ENCODE data around the gene MYL7. TPM values are rescaled to one million over a fixed set of nuclear protein-coding genes. Genes with fewer than 3 reads are reported as not detected.

MYL7 gene
- total RNA-seq, 1 donor from 2014 or later: not detected

DNA sequence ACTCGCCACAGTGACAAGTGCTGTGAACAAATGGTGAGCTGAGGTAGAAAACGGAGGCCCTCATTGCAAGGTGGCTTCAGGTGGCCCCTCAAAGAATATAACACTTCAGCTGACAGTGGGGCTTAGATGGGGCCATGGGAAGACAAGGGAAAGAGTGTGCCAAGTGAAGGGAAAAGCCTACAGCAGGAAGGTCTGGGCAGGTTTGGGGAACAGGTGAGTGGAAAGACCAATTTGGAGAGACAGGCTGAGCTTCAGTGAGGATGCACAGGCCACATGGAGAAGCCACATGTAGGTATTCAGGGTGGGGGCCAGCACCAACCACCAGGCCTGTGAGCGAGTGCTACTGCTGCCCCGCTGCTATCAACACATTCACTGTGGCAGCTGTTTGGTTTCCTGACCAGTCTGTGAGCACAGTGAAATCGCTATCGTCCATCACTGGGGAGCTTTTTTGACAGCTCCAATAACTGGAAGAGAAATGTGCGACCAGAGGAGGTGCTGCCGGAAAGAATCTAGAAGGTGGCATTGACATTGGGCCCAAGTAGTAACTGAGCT, 21.2 kb downstream of the MYL7 start:
- DNase-seq (ENCODE audit: low spot score) (no peak), ATAC-seq (no peak)
- intact Hi-C loops (cut with DNase I): no loop called here

DNA sequence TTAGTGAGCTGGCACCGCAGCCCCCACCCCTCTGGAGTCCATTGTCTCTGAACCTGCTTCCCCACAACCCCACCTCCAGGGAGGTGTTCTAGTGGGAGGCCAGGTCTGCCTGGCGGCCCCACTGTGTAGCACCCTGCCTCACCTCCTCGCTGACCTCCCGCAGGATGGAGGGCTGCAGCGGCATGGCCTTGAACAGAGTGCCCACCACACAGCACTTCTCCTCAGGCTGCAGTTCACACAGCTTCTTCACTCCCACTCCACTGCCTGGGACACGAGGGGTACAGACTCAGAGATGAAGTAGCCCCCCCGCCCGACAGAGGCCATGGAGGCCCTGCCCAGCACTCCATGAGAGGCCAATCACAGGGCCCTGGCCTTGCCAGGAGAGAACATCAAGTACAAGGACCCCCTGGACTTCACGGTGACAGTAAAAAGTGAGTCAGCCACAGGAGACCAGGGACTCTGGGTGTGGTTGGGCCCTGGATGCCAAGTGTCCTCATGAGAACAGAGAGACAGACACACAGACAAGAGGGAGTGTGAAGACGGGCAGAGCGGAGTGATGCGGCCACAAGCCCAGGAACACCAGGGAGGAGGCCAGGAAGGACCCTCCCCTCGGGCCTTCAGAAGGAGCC, 23.2 kb downstream of the MYL7 start:
- ATAC-seq: no peak
- intact Hi-C loops (cut with DNase I): no loop called here
- no peak for DNase-seq (ENCODE audit: low spot score)

DNA sequence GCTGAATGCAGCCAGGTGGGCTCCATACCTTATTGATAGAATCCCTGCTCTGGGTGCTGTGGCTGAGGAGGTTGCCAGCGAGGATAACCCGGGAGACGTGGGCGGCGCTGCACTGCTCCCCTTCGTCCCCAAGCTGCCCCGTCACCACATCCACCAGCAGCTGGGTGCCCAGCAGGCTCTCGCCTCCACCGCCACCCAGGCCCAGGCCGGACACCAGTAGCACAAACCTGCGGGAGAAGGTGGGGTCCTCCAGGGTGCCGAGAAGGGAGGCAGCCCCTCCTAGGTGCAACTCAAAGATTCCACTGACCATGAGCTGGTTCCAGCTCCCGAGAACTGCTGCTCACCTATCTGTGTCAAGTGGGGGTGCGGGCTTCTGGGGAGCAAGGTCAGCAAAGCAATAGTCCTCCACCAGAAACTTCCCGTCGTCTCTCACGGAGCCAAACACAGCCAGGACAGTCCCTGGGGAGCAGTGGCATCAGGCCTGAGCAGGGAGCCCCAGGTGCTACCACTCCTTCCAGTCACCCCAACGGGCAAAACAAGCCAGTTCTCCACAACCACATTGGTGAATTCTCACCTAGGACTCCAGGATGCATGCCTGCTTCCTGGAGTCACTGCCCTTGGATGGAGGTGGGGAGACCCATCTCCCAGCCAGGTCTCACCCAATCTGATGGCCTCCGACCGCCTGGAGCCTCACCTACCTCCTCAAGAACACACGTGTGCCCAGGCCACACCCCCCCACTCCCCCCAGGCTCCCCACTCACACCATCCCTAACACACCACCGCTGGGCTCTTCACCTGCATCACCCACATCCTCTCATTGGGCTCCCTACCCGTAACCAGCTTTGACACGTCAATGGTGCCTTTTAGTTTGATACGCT, 24.1 kb downstream of the MYL7 start:
- DNase-seq (ENCODE audit: low spot score) (no peak), ATAC-seq (no peak)
- intact Hi-C loops (cut with DNase I): no loop called here

DNA sequence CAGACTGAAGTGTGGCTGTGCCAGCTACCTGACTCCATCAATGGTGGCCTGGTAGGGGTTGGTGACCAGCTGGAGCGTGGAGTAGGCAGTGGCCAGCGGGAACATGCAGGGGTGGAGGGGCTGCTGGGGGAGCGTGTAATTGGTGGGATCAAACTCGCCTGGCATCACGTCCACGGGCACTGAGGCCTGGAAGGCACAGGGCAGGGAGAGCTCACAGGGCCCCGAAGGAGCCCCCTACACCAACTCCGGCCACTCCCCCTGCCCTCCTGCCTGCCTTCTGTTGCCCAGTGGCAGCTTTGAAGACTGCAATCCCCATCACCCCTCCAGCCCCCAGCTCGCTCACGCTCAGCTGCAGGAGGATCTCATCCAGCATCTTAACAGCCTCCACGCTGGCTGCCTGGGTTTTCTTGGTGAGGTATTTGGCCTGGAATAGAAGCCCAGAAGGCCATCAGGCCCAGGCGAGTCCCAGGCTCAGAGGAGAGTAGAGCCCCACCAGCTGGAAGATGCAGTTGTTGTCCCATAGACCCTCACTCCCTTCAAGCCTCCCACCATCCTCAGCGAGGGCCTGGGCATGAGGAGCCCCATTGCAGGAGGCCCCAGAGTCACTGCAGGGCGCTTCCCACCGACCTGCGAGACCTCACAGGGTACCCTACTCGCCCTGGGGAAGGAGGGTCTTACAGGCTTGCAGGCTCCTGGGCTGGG, 24.9 kb downstream of the MYL7 start:
- ATAC-seq: no peak
- intact Hi-C loops (cut with DNase I): no loop called here
- no peak for DNase-seq (ENCODE audit: low spot score)

DNA sequence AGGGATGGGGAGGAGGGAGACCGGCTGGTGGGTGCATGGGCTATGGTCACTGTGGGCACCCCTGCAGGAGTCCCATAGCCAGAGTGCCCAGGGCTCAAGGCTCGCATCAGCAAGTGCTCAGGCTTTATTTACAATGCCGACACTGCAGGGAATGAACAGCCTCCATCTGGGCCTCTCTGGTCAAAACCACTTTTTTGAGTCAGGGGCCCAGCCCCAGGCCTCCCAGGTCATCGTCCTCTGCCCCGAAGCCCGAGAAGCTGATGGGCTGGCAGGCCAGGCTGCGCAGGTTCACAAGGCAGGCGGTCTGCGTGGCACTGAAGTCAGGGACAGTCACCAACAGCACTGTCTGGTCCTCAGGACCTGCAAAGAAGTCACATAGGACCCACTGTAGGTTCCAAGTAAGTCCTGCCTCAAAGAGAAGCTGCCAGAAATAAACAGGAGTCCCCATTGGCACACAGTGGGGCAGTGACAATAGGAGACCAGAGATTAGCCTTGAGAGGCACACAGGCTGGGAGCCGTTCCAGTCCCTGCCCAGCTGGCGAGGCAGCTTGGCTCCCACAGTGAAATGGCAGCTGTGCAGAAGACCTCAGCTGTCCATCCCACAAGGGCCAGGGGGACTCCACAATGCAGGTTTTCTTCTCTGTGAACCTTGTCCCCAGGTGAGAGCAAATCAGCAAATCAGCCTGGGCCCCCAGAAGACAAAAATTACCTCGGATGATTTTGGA, 26.4 kb downstream of the MYL7 start:
- DNase-seq (ENCODE audit: low spot score) (no peak), ATAC-seq (no peak)
- intact Hi-C loops (cut with DNase I): no loop called here

DNA sequence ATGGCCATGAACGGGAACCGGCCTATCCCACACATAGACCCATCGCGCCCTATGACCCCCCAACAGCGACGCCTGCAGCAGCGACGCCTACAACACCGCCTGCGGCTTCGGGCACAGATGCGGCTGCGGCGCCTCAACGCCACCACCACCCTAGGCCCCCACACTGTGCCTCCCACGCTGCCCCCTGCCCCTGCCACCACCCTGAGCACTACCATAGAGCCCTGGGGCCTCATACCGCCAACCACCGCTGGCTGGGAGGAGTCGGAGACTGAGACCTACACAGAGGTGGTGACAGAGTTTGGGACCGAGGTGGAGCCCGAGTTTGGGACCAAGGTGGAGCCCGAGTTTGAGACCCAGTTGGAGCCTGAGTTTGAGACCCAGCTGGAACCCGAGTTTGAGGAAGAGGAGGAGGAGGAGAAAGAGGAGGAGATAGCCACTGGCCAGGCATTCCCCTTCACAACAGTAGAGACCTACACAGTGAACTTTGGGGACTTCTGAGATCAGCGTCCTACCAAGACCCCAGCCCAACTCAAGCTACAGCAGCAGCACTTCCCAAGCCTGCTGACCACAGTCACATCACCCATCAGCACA, 27.3 kb downstream of the MYL7 start:
- intact Hi-C loops (cut with DNase I): no loop called here
- ATAC-seq: no peak
- no peak for DNase-seq (ENCODE audit: low spot score)

DNA sequence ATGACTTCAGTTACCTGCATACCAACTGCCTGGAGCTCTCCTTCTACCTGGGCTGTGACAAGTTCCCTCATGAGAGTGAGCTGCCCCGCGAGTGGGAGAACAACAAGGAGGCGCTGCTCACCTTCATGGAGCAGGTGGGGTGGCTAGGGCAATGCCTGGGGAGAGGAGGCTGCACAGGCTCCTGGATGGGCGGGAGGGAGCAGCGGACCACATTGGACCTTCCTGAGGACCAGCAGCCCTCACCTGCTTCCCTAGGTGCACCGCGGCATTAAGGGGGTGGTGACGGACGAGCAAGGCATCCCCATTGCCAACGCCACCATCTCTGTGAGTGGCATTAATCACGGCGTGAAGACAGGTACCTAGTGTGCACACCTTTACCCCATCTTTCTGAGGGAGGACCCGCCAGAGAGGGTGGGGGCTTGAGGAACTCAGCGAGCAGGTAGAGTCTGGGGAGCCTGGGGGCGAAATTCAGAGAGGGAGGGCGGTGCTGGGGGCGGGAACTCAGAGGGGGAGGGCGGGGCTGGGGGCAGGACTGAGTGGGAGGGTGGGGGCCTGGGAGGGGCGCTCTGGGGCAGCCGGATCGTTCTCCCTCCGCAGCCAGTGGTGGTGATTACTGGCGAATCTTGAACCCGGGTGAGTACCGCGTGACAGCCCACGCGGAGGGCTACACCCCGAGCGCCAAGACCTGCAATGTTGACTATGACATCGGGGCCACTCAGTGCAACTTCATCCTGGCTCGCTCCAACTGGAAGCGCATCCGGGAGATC, 28.0 kb downstream of the MYL7 start:
- no peak for DNase-seq (ENCODE audit: low spot score)
- ATAC-seq: peak; percentile 2
- intact Hi-C loops (cut with DNase I): no loop called here

DNA sequence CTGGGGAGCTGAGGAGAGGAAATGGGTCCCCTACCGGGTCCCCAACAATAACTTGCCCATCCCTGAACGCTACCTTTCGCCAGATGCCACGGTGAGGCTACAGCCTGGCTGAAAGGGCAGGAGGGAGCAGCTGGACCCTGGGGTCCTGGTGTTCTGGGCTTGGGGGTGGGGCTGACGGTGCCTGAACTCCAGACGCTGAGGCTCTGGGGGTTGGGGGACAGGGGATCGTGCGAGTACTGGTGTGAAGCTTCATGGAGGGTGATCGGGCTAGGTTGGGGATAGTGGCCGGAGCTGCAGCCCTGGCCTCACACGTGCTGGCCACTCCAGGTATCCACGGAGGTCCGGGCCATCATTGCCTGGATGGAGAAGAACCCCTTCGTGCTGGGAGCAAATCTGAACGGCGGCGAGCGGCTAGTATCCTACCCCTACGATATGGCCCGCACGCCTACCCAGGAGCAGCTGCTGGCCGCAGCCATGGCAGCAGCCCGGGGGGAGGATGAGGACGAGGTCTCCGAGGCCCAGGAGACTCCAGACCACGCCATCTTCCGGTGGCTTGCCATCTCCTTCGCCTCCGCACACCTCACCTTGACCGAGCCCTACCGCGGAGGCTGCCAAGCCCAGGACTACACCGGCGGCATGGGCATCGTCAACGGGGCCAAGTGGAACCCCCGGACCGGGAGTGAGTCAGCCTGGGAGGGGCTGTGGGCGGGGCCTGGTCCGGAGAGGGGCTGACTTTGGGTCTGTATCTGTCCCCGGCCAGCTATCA, 28.7 kb downstream of the MYL7 start:
- DNase-seq (ENCODE audit: low spot score) (no peak), ATAC-seq (no peak)
- intact Hi-C loops (cut with DNase I): no loop called here

DNA sequence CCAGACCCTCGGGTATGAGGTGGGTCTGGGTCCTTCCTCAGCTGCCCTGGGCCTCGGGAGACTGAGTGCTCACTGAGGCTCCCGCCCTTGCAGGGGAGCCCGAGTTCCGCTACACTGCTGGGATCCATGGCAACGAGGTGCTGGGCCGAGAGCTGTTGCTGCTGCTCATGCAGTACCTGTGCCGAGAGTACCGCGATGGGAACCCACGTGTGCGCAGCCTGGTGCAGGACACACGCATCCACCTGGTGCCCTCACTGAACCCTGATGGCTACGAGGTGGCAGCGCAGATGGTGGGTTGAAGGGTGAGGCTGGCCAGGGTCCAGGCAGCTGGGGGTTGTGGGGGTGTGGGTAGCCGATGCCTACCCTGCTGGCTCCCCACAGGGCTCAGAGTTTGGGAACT, 29.4 kb downstream of the MYL7 start:
- intact Hi-C loops (cut with DNase I): no loop called here
- no peak for DNase-seq (ENCODE audit: low spot score)
- ATAC-seq: no peak

DNA sequence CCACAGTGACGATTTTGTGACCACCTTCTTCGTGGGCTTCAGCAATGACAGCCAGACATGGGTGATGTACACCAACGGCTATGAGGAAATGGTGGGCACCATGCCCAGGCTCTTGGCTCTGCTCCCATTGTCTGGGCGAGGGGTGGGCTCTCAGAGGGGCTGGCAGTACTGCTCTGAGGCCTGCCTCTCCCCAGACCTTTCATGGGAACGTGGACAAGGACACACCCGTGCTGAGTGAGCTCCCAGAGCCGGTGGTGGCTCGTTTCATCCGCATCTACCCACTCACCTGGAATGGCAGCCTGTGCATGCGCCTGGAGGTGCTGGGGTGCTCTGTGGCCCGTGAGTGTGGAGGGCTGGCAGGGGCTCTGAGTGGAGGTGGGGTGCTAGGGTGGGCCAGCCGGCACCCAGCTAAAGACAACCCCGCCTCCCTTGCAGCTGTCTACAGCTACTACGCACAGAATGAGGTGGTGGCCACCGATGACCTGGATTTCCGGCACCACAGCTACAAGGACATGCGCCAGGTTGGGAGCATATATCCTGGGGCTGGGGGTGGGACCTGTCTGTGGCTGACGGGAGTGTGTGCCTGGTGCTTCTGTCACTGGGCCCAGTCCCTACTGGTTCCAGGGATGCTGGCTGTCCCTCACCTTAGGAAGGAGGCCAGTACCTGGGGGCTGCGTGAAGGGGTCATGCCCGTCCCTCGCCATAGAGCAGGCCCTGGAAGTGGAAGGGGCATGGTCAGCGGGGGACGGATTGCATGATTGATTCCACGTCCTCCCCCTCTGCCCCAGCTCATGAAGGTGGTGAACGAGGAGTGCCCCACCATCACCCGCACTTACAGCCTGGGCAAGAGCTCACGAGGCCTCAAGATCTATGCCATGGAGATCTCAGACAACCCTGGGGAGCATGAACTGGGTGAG, 30.2 kb downstream of the MYL7 start:
- ATAC-seq: no peak
- DNase-seq (ENCODE audit: low spot score): no peak
- intact Hi-C loops (cut with DNase I): no loop called here

DNA sequence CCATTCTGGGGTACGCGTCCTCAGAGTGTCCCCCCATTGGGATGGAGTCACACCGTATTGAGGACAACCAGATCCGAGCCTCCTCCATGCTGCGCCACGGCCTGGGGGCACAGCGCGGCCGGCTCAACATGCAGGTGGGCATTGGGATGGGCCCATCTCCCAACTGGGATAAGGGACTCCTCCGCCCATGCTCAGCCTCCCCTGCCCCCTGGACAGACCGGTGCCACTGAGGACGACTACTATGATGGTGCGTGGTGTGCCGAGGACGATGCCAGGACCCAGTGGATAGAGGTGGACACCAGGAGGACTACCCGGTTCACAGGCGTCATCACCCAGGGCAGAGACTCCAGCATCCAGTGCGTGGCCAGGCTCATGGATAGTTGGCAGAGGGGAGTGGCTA, 31.1 kb downstream of the MYL7 start:
- DNase-seq (ENCODE audit: low spot score) (no peak), ATAC-seq (no peak)
- intact Hi-C loops (cut with DNase I): no loop called here

DNA sequence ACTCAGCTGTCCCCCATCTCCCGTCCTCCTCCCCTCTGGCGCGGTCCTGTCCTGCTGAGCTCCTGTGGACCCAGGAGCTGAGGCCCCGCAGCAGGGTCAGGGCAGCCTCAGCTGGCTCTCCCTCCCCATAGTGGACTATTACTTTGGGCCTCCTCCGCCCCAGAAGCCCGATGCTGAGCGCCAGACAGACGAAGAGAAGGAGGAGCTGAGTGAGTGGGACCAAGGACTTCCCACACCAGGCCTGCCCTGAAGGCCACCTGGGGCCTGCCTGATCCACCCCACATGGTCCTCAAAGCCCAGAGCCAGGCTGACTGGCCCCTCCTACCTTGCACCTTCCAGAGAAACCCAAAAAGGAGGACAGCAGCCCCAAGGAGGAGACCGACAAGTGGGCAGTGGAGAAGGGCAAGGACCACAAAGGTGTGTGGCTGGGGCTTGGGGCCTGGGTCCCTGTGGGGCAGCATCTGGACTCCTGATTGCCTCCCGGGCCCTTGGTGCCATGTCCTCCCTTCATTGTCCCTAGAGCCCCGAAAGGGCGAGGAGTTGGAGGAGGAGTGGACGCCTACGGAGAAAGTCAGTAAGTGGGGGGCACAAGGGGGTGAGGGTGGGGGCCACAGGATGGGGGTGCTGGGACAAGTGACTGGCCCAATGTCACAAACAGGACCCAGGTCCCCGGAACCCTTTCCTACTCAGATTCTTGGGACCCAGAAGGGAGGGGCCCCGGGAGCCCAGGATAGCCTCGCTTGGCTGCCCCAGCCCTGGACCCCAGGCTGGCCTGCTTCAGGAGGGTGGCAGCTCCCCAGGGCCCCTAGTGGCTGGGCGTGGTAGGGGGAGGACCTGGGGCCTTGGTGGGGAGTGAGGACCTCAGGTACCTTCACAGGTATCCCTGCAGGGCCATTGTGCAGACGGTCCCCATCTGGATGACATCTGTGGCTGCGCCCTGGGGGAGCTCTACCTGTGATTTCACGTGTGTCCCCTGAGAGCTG, 32.1 kb downstream of the MYL7 start:
- DNase-seq (ENCODE audit: low spot score) (no peak), ATAC-seq (no peak)
- intact Hi-C loops (cut with DNase I): no loop called here

DNA sequence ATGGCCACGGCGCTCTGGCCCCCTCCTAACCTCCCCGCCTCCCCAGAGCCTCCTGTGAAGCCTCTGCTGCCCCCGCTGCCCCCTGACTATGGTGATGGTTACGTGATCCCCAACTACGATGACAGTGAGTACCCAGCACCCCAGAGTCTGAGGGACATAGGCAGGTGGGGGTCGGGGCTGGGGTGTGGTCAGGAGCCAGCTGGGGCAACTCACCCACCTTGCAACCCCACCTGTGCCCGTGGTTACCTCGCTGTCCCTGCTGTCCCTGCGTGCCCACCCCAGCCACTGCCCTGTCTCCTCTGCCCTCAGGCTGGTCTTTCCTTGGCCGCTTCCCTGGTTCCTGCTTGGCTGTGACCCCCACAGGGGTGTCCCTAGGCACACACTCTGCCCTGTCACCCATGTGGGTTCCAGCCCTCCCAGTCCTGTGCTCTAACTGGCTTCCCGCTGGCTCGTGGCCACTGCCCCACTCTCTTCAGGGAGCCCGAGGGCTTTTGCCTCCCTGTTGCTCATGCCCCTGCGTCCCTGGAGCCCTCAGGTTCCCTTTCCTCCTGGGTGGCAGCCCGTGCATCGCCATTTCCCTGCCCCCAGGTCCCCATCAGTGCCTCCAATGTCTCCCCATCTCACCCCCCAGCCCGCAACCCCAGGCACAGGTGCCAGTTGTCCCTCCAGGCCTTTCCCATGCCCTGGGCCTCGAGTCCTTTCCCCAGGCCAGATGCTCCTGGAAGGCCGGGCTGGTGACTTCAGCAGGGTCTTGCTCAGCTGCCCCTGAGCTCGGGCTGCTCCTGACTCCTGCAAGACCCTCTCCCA, 33.0 kb downstream of the MYL7 start:
- ATAC-seq (no peak), DNase-seq (ENCODE audit: low spot score) (no peak)
- intact Hi-C loops (cut with DNase I): no loop called here

DNA sequence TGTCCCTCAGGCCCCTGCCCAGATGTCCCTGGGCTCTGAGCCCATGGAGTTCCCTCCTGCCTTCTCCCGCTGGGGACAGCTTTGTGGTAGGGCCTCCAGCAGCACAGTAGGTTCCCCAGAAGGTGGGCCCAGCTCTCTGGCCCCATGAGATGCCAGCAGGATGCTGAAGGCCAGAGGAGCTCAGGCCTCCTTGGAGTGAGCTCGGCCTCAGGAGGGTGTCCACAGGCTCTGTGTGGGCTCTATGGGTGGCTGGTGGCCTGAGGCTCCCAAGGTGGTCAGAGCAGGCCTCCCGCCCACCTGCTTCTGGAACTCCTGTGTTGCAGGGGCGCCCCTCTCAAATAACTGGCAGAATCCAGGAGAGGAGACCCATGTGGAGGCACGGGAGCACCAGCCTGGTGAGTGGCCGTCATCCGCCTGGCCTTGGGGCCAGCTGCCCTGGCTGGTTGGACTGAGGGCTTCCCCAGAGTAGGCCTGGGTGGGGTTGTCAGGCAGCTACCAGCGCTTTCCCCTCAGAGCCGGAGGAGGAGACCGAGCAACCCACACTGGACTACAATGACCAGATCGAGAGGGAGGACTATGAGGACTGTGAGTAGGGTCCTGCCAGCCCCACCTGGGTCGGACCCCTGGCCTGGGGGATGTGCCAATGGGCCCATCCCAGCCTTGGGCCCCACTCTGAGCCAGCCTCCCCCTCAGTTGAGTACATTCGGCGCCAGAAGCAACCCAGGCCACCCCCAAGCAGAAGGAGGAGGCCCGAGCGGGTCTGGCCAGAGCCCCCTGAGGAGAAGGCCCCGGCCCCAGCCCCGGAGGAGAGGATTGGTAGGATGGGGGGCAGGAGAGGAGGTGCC, 33.8 kb downstream of the MYL7 start:
- DNase-seq (ENCODE audit: low spot score) (no peak), ATAC-seq (no peak)
- intact Hi-C loops (cut with DNase I): no loop called here
